ENCODE data around the gene SLC35F3.

DNA sequence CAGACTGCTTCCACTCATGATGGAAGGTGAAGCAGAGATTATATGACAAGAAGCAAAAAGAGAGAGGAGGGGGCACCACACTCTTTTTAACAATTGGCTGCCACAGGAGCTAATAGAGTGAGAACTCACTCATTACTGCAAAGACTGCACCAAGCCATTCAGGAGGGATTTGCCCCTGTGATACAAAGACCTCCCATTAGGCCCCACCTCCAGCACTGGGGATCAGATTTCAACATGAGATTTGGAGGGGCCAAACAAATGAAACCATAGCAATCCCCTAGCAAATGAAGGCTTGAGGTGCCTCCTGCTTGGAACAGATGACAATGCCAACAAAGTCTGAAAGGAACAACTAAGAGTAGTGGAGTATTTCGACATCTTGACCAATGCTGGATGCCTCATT, 346.3 kb downstream of the SLC35F3 start:
- no peak for TF ChIP-seq CREB1 (IDR thresholded peaks at IDR 0.05; ENCODE audit: low read depth)
- no peak for TF ChIP-seq ZBTB7A (IDR thresholded peaks at IDR 0.05; ENCODE audit: low read depth)
- TF ChIP-seq EP300 (IDR thresholded peaks at IDR 0.05; ENCODE audit: borderline replicate concordance) = no peak
- no peak for TF ChIP-seq CEBPB (IDR thresholded peaks at IDR 0.05)
- TF ChIP-seq, protein P1, sequence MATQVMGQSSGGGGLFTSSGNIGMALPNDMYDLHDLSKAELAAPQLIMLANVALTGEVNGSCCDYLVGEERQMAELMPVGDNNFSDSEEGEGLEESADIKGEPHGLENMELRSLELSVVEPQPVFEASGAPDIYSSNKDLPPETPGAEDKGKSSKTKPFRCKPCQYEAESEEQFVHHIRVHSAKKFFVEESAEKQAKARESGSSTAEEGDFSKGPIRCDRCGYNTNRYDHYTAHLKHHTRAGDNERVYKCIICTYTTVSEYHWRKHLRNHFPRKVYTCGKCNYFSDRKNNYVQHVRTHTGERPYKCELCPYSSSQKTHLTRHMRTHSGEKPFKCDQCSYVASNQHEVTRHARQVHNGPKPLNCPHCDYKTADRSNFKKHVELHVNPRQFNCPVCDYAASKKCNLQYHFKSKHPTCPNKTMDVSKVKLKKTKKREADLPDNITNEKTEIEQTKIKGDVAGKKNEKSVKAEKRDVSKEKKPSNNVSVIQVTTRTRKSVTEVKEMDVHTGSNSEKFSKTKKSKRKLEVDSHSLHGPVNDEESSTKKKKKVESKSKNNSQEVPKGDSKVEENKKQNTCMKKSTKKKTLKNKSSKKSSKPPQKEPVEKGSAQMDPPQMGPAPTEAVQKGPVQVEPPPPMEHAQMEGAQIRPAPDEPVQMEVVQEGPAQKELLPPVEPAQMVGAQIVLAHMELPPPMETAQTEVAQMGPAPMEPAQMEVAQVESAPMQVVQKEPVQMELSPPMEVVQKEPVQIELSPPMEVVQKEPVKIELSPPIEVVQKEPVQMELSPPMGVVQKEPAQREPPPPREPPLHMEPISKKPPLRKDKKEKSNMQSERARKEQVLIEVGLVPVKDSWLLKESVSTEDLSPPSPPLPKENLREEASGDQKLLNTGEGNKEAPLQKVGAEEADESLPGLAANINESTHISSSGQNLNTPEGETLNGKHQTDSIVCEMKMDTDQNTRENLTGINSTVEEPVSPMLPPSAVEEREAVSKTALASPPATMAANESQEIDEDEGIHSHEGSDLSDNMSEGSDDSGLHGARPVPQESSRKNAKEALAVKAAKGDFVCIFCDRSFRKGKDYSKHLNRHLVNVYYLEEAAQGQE (IDR thresholded peaks at IDR 0.05; ENCODE audit: low read depth) = no peak
- no peak for TF ChIP-seq TAF1 (IDR thresholded peaks at IDR 0.05; ENCODE audit: low read depth)

Data from Ishikawa (cell line).